SH-SY5Y (cell line): ENCODE measurements around the gene GALNT13.

Experiments used
- GATA2 ChIP-seq: IDR thresholded peaks from 2 replicates; pipeline ENCODE4 v1.6.1; 2011; ENCODE audit warnings: mild to moderate bottlenecking, low read depth, low read length
- GATA3 ChIP-seq: IDR thresholded peaks from 2 replicates; pipeline ENCODE4 v1.6.1; 2011; ENCODE audit warnings: low read depth, mild to moderate bottlenecking, low read length, moderate library complexity

GALNT13 gene

GRCh38 chr2:154132827-154133226, 261.1 kb downstream of the GALNT13 start:
- TF ChIP-seq GATA2: no peak
- no peak for TF ChIP-seq GATA3

GRCh38 chr2:154133823-154134222, 262.1 kb downstream of the GALNT13 start:
- no peak for TF ChIP-seq GATA2
- no peak for TF ChIP-seq GATA3

DNA sequence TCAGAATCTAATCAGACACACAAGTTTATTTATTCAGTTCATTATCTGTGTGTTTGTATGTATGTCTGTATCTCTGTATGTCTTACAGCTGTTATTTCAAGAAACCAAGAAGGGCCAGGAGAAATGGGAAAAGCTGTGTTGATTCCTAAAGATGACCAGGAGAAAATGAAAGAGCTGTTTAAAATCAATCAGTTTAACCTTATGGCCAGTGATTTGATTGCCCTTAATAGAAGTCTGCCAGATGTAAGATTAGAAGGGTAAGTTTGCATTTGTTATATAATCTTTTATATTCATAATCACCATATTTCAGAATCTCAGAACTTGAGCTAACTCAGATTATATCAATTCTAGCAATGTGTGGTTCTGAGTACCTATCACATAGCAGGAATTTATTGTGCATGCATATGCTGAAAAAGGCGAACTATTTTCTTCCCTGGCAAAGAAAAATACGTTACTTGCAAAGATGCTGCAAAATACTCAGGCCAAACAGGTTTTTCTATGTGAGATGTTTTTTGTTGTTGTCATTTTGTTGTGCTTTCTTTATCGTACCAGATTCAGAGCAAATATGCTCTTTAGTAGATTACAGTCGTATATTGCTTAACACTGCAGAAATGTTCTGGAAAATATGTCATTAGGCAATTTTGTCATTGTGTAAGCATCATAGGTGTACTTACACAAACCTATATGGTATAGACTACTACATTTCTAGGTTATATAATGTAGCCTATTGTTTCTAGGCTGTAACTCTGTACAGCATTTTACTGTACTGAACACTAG, 268.7 kb downstream of the GALNT13 start:
- TF ChIP-seq GATA3: peak; percentile 56; the same call in 1 of the 2 replicates
- TF ChIP-seq GATA2: peak; percentile 13; the same call in 1 of the 2 replicates

- no peak for TF ChIP-seq GATA2
- TF ChIP-seq GATA3: no peak
These were observed 270.8 kb downstream of the GALNT13 start for GRCh38 chr2:154142480-154142879.

DNA sequence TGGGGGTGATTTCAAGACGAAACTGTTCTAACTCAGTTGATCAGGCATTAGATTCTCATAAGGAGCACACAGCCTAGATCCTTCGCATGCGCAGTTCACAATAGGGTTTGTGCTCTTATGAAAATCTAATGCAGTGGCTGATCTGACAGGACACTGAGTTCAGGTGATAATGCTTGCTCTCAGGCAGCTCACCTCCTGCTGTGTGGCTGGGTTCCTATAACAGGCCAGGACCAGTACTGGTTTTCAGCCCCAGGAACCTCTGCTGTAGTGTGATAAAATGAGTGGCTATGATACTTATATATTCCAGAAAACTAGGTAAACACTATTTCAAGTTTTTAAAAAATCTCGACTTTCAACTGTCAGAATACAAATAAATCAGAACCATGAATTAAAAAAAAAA, 271.4 kb downstream of the GALNT13 start:
- TF ChIP-seq GATA3 (no peak), GATA2 (no peak)

DNA sequence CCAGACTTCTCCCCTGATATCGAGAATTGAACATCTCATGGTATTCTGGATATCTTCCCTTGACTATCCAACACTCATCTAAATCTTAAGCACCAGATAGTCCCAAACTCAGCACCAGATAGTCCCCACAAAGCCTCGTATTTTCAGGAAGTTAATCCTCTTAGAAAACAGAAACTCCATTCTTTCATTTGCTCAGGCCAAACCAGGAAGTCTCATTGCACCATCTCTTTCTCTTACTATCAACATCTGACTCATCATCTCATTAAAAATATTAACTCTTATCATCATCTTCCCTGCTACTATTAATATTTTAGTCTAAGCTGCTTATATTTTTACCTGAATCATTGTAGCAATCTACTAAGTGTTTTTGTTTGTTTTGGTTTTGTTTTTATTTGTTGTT, 286.4 kb downstream of the GALNT13 start:
- TF ChIP-seq GATA3: no peak
- TF ChIP-seq GATA2: no peak

DNA sequence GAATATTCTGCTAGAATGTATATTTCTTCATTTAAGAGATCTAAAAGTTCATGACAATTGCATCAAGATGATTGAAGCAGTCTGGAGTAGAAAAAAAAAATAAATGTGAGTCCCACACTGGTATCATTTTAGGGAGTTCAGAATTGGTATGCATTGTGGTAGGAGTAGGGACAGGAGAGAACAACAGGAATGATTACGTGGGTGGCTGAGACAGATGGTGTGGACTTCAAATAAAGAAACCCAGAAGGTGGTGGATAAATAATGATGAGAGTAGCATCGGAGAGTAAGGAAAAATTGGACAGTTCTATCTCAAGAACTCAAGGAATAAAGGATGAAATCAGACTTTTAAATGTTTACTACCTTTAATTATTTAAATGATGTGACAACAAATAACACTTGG, 289.6 kb downstream of the GALNT13 start:
- TF ChIP-seq GATA3 (no peak), GATA2 (no peak)

GRCh38 chr2:154170400-154170799, 298.7 kb downstream of the GALNT13 start:
- TF ChIP-seq GATA3 (no peak), GATA2 (no peak)

DNA sequence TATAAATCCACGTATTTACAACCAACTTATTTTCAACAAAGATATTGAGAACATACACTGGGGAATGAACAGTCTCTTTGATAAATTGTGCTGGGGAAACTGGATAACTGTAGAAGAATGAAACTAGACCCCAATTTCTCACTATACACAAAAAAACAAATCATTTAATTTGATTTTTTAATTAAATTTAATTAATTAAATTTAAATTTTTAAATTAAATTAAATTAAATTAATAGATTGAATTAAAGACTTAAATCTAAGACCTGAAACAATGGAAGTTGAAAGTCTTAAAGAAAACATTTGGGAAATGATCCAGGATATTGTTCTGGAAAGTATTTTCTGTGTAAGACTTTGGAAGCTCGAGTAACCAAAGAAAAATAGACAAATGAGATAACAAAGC, 301.4 kb downstream of the GALNT13 start:
- TF ChIP-seq GATA2 (no peak), GATA3 (no peak)

GRCh38 chr2:154173919-154174318, 302.2 kb downstream of the GALNT13 start:
- TF ChIP-seq GATA3 (no peak), GATA2 (no peak)

GRCh38 chr2:154182008-154182407, 310.3 kb downstream of the GALNT13 start:
- TF ChIP-seq GATA3 (no peak), GATA2 (no peak)

DNA sequence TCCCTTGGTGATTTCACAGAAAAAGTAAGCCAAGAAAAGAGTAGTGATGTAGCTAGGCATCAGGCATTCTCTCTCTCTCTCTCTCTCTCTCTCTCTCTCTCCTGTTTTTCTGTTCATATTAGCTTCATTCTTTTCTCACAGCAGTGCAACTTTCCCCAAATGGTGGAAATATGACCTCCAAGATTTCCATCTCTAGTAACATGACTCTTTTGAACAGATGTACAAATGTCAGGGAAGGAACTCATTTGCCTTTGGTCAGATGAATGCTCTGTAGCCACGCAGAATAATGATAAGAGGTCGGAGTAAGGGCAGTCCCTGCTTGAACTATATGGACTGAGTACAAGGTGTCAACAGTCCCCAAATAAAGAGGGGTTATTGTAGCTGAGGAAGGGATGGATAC, 316.2 kb downstream of the GALNT13 start:
- TF ChIP-seq GATA2: no peak
- TF ChIP-seq GATA3: no peak

GRCh38 chr2:154189953-154190352, 318.2 kb downstream of the GALNT13 start:
- no peak for TF ChIP-seq GATA2
- TF ChIP-seq GATA3: no peak

- TF ChIP-seq GATA3 (no peak), GATA2 (no peak)
These were observed 321.5 kb downstream of the GALNT13 start for GRCh38 chr2:154193246-154193645.

- TF ChIP-seq GATA3 (no peak), GATA2 (no peak)
These were observed 323.4 kb downstream of the GALNT13 start for GRCh38 chr2:154194909-154195643.

GRCh38 chr2:154195644-154196195, 324.0 kb downstream of the GALNT13 start:
- TF ChIP-seq GATA3 (no peak), GATA2 (no peak)

DNA sequence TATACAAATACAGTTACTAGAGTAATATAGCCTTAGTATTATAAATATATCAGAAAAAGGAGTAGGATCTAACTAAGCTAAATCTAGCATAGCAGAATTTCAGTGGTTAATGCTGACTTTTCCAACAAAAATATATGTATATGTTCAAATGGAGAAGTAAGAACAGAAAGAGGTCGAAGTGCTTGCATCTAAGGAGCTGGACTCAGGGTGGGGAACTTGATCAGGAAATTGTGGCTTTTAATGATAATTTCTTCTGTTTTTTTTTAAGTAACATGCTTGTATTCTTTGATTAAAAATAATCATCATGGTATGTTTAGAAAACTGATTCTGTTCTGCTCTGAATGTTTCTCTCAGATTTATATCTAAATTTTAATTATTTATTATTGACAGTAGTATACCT, 327.1 kb downstream of the GALNT13 start:
- TF ChIP-seq GATA3 (no peak), GATA2 (no peak)
